ENCODE results near the gene AGXT2.
"Not testable (repeated sequence)": the region's sequence is repeated elsewhere in the genome, so short reads cannot be mapped to it uniquely, and the experiment has no call there.

The AGXT2 gene

GRCh38 chr5:34976347-34976746 lies 71.4 kb downstream of the AGXT2 start:
- no peak for DNase-seq

DNA sequence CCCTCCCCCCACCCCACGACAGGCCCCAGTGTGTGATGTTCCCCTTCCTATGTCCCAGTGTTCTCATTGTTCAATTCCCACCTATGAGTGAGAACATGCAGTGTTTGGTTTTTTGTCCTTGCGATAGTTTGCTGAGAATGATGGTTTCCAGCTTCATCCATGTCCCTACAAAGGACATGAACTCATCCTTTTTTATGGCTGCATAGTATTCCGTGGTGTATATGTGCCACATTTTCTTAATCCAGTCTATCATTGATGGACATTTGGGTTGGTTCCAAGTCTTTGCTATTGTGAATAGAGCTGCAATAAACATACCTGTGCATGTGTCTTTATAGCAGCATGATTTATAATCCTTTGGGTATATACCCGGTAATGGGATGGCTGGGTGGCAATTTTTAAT lies 76.1 kb downstream of the AGXT2 start:
- not testable (repeated sequence) for DNase-seq

- DNase-seq: no peak
These were observed 77.2 kb downstream of the AGXT2 start for GRCh38 chr5:34970552-34970951.

- no peak for DNase-seq
These were observed 79.5 kb downstream of the AGXT2 start for GRCh38 chr5:34968258-34968657.

DNA sequence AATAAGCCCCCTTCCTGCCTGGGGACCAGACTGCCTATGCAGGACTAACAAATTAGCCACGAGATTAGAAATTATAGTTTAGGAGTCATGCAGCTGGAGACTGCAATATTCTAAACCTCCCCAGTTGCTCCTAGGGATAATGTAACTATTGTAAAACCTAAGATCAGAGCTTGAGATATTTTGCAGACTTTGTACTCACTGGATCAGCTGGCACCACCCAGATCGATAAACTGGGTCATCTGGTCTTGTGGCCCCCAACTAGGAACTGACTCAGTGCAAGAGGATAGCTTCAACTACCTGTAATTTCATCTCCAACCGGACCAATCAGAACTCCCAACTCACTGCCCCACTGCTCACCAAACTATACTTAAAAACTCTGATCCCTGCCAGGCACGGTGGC lies 80.2 kb downstream of the AGXT2 start:
- DNase-seq: no peak

DNA sequence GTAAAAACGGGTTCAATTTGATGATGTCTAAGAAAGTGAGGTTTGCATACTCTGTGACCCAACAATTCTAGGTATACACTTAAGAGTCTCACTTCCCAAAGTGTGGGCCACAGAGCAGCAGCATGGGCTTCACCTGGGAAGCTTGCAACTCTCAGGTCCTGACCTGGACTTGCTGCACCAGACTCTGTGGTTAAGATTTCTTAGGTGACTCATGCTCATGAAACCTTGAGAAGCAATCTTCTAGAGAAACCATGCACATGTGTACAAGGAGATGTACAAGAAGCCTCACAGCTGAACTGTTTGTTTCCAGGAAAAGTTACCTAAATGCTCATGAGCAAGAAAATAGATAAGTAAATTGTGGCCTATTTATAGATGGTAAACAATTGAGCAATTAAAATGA lies 88.4 kb downstream of the AGXT2 start:
- no peak for DNase-seq

DNA sequence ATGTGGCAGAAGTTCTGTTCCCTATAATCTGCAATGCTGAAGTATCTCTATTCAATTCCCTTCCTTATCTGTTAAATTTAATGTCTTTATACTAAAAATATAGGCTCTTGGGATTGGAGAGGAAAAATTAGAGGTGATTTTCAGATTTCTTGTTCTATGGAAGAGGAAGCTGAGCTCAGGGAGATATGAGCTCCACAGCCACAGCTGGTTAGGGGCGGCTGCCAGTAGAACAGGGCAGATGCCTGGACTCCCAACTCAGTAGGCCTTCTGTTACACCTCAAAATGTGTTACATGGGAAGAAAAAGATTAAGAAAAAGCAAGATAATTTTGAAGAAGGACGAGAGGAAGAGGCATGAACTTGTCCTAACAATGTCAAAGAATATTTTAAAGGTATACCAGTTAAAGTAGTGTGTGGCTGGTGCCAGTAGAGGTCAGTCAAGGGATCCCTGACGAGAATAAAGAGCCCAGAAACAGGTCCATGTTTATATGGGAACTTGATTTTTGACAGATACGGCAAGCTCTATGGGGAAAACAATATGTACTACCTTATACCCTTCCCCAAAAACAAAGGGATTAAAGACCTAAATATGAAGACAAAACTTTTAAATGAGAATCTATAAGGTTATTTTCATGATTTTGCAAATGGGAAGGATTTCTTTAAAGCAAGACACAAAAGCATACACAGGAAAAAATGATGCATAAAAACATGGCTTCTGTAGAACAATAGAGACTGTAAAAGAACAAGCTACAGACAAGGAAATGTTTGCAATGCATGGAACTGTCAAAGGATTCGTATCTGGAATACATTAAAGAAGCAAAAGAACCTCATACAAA lies 89.7 kb downstream of the AGXT2 start:
- DNase-seq: peak in 3 of 58 donors; percentile 1

GRCh38 chr5:34957321-34957720 lies 90.4 kb downstream of the AGXT2 start:
- DNase-seq: no peak
